Fibroblast of skin of abdomen (primary cell): Measurements from ENCODE around the gene SLC22A5.

Experiments used
- DNase-seq: peaks from one replicate; pipeline ENCODE4 v3.0.0-alpha.2; 2013

SLC22A5 gene

GRCh38 chr5:132368186-132368585, 1.3 kb upstream of the SLC22A5 start:
- no peak for DNase-seq

- DNase-seq, result no peak
Observed at GRCh38 chr5:132369007-132369473, 470 bp upstream of the SLC22A5 start.

- no peak for DNase-seq
Observed at GRCh38 chr5:132370181-132370970, 866 bp downstream of the SLC22A5 start.

GRCh38 chr5:132370971-132371602, 1.6 kb downstream of the SLC22A5 start:
- no peak for DNase-seq

GRCh38 chr5:132371603-132371994, 2.1 kb downstream of the SLC22A5 start:
- no peak for DNase-seq

- no peak for DNase-seq
Observed at GRCh38 chr5:132372127-132372526, 2.6 kb downstream of the SLC22A5 start.

GRCh38 chr5:132372542-132372941, 3.0 kb downstream of the SLC22A5 start:
- DNase-seq, result no peak

- no peak for DNase-seq
Observed at GRCh38 chr5:132375957-132376356, 6.4 kb downstream of the SLC22A5 start.

GRCh38 chr5:132376694-132377641, 7.5 kb downstream of the SLC22A5 start:
- DNase-seq, result no peak

GRCh38 chr5:132377738-132378137, 8.2 kb downstream of the SLC22A5 start:
- no peak for DNase-seq

- no peak for DNase-seq
Observed at GRCh38 chr5:132378580-132378979, 9.1 kb downstream of the SLC22A5 start.

- no peak for DNase-seq
Observed at GRCh38 chr5:132380047-132380446, 10.5 kb downstream of the SLC22A5 start.

GRCh38 chr5:132380741-132381140, 11.2 kb downstream of the SLC22A5 start:
- DNase-seq, result no peak

- DNase-seq, result no peak
Observed at GRCh38 chr5:132381614-132382013, 12.1 kb downstream of the SLC22A5 start.

- DNase-seq, result no peak
Observed at GRCh38 chr5:132383261-132383660, 13.8 kb downstream of the SLC22A5 start.

GRCh38 chr5:132383984-132384383, 14.5 kb downstream of the SLC22A5 start:
- DNase-seq, result no peak

GRCh38 chr5:132384506-132385050, 15.1 kb downstream of the SLC22A5 start:
- no peak for DNase-seq

- peak; percentile 51 for DNase-seq
Observed at GRCh38 chr5:132385326-132386105, 16.0 kb downstream of the SLC22A5 start.

- peak; percentile 71 for DNase-seq
Observed at GRCh38 chr5:132386644-132387286, 17.3 kb downstream of the SLC22A5 start.

- DNase-seq, result peak; percentile 99
Observed at GRCh38 chr5:132387640-132388117, 18.2 kb downstream of the SLC22A5 start.
